Tibial artery (tissue), 4 donors: ENCODE results near the gene SLMAP.

Source experiments
- DNase-seq, 2 donors: peaks; one replicate each; pipeline ENCODE4 v3.0.0-alpha.2; 2019
- H3K27ac ChIP-seq, 2 donors: fragments of 200-600 bp; sonication (generic) in 1 of 2; 1 replicate in 1 of 2; 2 replicates in 1 of 2; pipeline ENCODE4 v1.5.1; 2018 to 2019; ENCODE audit warnings: mild to moderate bottlenecking in 1 of 2
- H3K27me3 ChIP-seq, 2 donors: fragments of 200-600 bp; sonication (generic) in 1 of 2; one replicate each; pipeline versions ENCODE4 v1.5.1 to v1.6.0; 2016 to 2019
- H3K36me3 ChIP-seq, 3 donors: fragments of 200-600 bp; sonication (generic) in 2 of 3; one replicate each; pipeline ENCODE4 v1.5.1; 2016 to 2019; ENCODE audit warnings: mild to moderate bottlenecking in 2 of 3
- H3K4me1 ChIP-seq, 4 donors: fragments of 200-600 bp; sonication (generic) in 2 of 4; 1 replicate in 3 of 4; 2 replicates in 1 of 4; pipeline ENCODE4 v1.5.1; 2016 to 2019
- H3K4me3 ChIP-seq, 2 donors: fragments of 200-600 bp; sonication (generic) in 1 of 2; 1 replicate in 1 of 2; 2 replicates in 1 of 2; pipeline ENCODE4 v1.5.1; 2018 to 2019; ENCODE audit warnings: mild to moderate bottlenecking in 2 of 2
- H3K9me3 ChIP-seq, 3 donors: fragments of 200-600 bp; sonication (generic) in 1 of 3; one replicate each; pipeline ENCODE4 v1.5.1; 2016 to 2019
- CTCF ChIP-seq, 2 experiments: fragments of 200-600 bp in 1 of 2; fragments of 450-650 bp in 1 of 2; IDR thresholded peaks; one replicate each; pipeline ENCODE4 v1.5.1; 2017 to 2019; ENCODE audit warnings: antibody characterized with exemption in 2 of 2, mild to moderate bottlenecking in 1 of 2, moderate library complexity in 1 of 2
- intact Hi-C: fragments of 100-400 bp; cut with DNase I; formaldehyde crosslinking; loops from one replicate; pipeline ENCODE4 v1.15.0; 2023; ENCODE audit warnings: low total_unique reads

The SLMAP gene

GRCh38 chr3:57949785-57950615 lies 193.9 kb downstream of the SLMAP start:
- Histone ChIP-seq H3K36me3 (no peaks in the 10 kb centered on the region), H3K9me3 (no peaks in the 10 kb centered on the region), H3K27ac (peak overlapping the region; percentile 76 to 88), H3K27me3 (no peaks in the 10 kb centered on the region), H3K4me1 (peaks cover 0 to 42% (median 37%) of the 10 kb centered on the region in 4 donors), H3K4me3 (no peak overlapping the region)
- intact Hi-C loops: no loop called here
- peak in 1 of 2 donors; percentile 68 for DNase-seq
- TF ChIP-seq CTCF (IDR thresholded peaks at IDR 0.05): peak; percentile 46 to 59

DNA sequence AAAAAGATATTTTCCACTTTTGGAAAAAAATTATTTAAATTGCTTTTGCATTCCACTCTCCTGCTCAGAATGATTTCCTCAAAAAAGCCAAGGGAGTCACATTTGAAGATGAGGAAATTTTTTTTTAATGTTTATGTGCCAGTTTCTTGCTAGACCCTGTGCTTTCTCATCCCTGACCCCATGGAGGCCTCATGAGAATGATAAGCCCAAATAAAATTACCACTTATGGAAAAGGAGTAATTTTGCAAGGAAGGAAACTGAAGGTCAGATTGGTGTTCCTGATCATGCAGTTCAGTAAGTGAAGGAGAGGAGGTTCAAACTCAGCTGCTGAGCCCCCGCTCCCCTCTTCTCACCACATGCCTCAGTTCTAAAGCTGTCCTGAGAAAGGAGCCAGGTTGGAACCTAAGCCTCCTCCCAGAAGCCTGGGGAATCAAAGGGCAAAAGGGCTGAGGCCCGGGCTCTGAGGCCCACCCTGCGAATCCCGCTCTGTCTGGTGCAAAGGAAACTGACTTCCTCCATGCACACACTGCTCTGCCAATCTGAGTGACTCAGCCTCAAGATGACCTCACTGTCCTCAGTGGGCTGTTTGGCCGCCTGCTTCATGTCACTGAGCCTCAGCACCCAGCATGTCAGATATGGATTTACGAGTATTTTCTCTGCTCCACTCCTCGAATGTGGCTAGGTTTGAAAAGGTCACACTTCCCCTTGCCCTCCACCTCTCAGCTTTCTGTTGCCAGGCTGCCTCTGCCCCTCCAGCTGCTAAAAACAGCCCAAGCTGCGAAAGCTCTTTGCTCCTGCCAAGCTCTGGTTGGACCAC lies 195.2 kb downstream of the SLMAP start:
- Histone ChIP-seq H3K9me3 (no peaks in the 10 kb centered on the region), H3K27ac (peak overlapping the region; percentile 76 to 88), H3K36me3 (no peaks in the 10 kb centered on the region), H3K4me3 (peak overlapping the region in 1 of 2 donors; percentile 9), H3K4me1 (peaks cover 0 to 39% (median 37%) of the 10 kb centered on the region in 4 donors), H3K27me3 (no peaks in the 10 kb centered on the region)
- intact Hi-C loops: no loop called here
- TF ChIP-seq CTCF (IDR thresholded peaks at IDR 0.05): no peak
- DNase-seq: peak; percentile 86 to 92

DNA sequence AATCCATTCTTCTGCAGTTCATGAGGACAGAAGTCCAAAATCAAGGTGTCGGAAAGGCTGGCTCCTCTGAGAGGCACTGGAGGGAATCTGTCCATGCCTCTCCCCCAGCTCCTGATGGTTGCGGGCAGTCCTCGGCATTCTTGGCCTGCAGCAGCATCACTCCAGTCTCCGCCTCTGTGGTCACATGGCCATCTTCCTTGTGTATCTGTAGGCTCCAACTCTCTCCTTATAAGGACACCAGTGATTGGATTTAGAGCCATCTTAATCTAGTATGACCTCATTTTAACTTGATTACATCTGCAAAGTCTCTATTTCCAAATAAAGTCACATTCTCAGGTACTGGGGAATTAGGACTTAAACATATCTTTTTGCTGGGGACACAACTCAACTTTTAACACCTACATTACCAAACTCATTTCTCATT lies 196.1 kb downstream of the SLMAP start:
- Histone ChIP-seq H3K4me1 (peaks cover 0 to 39% (median 37%) of the 10 kb centered on the region in 4 donors), H3K27ac (peak overlapping the region; percentile 76 to 88), H3K9me3 (no peaks in the 10 kb centered on the region), H3K4me3 (peak overlapping the region in 1 of 2 donors; percentile 9), H3K36me3 (no peaks in the 10 kb centered on the region), H3K27me3 (no peaks in the 10 kb centered on the region)
- intact Hi-C loops: no loop called here
- peak; percentile 80 to 90 for DNase-seq
- TF ChIP-seq CTCF (IDR thresholded peaks at IDR 0.05): no peak

DNA sequence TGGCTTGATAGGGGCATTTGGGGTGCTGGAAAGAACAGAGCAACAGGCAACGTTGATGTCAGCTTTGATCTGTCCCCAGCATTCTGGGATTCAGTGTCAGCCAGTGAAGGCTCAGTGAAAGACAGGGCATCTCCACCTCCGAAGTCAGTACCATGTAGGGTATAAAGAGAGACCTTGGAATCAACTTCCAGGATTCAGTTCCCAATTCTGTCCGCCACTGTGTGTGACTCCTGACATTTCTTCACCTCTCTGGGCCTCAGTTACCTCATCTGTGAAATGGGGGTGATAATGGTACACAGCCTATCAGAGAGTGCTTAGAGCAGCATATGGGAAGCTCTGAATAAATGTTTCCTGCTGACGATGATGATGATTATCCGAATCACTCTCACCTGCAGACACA lies 196.5 kb downstream of the SLMAP start:
- no peak for DNase-seq
- intact Hi-C loops: no loop called here
- H3K27ac ChIP-seq: peak overlapping the region; percentile 76 to 88

DNA sequence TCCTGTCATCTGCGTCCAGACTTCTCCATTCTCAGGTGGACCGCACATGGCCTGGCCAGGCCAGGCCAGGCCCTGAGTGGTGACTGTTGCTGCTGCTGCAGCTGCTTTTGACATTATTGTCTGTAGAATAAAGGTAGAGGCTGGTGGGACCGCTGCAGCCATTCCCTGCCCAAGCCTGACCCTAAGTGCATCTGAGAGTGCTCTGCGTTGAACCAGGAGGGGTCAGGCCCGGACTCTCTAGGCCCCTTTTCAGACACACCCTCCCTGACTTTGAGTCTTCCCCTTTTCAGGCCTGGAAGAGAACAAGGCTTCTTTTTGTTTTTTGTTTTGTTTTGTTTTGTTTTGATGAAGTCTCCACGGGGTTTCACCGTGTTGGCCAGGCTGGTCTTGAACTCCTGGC lies 197.5 kb downstream of the SLMAP start:
- Histone ChIP-seq H3K27me3 (no peaks in the 10 kb centered on the region), H3K4me1 (peaks cover 0 to 39% (median 37%) of the 10 kb centered on the region in 4 donors), H3K27ac (peak overlapping the region; percentile 76 to 88), H3K9me3 (no peaks in the 10 kb centered on the region), H3K36me3 (no peaks in the 10 kb centered on the region), H3K4me3 (no peak overlapping the region)
- no peak for DNase-seq
- no peak for TF ChIP-seq CTCF (IDR thresholded peaks at IDR 0.05)
- intact Hi-C loops: no loop called here

More for the DNA sequence above, 196.5 kb downstream of the SLMAP start:
- Histone ChIP-seq H3K9me3 (no peaks in the 10 kb centered on the region), H3K36me3 (no peaks in the 10 kb centered on the region), H3K4me1 (peaks cover 0 to 39% (median 37%) of the 10 kb centered on the region in 4 donors), H3K27me3 (no peaks in the 10 kb centered on the region), H3K4me3 (no peak overlapping the region)
- no peak for TF ChIP-seq CTCF (IDR thresholded peaks at IDR 0.05)
